AG04450 (cell line): ENCODE data around the gene OPRD1. TPM values are rescaled to one million over a fixed set of nuclear protein-coding genes. Genes with fewer than 3 reads are reported as not detected.

Source experiments
- CTCF ChIA-PET: fragments of 300-600, 350-600 bp; formaldehyde crosslinking; extraction: SDS; loops from one replicate; lab custom pipeline; 2022; ENCODE audit warnings: antibody characterized with exemption, inconsistent platforms; lab: Charles Lee
- POLR2A ChIA-PET: fragments of 350-600 bp; formaldehyde crosslinking; extraction: SDS; loops from one replicate; lab custom pipeline; 2021; ENCODE audit warnings: antibody characterized with exemption, inconsistent platforms; lab: Yijun Ruan, JAX
- DNase-seq: peaks from one replicate; pipeline ENCODE4 v3.0.0-alpha.2; 2011; ENCODE audit warnings: low read depth, low spot score
- H3K27ac ChIP-seq: one replicate; pipeline ENCODE4 v1.5.1; 2012; ENCODE audit warnings: low read depth, low read length, control low read depth
- H3K27me3 ChIP-seq: one replicate; pipeline ENCODE4 v1.6.0; 2012; ENCODE audit warnings: low read length; ENCODE audit not compliant: control insufficient read depth, insufficient read depth
- H3K4me3 ChIP-seq: 2 replicates; pipeline ENCODE4 v1.5.1; 2011; ENCODE audit warnings: mild to moderate bottlenecking, low read depth, low read length, control low read depth
- H3K9me3 ChIP-seq: 2 replicates; pipeline ENCODE4 v1.5.1; 2012; ENCODE audit warnings: low read length; ENCODE audit not compliant: control insufficient read depth, insufficient read depth
- polyA plus RNA-seq: library from polyadenylated mRNA; depleted of rRNA; stranded (reverse); fragments of >200 nt; gene quantifications from 2 replicates; pipeline ENCODE4 v1.2.3, GENCODE V29; 2011
- TF ChIP-seq, protein P1 (sequence below): IDR thresholded peaks from 2 replicates; pipeline ENCODE4 v1.5.1; 2011; ENCODE audit warnings: low read depth, low read length, control low read depth, inconsistent platforms

OPRD1 gene
- polyA plus RNA-seq, 1 experiment = not detected

DNA sequence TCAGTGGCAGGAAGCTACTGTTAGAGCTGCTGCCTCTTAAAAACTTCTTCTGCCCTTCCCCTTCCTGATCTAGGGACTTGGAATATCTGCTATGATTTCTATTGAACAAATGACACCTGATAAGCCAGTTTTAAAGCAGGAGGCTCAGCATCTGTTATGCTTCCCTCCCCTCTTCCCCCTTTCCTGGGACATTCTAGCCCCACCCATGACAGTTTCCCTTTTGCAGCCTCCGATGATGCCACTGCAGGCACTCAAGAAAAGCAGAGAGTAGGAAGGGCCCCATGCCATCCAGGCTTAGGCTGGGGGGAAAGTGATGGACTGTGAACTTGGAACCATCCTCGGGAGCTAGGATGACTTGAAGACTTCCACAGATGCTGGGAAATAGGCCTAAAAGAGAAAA lies 87.3 kb downstream of the OPRD1 start:
- Histone ChIP-seq H3K4me3 (no peak overlapping the region), H3K27ac (no peak overlapping the region), H3K9me3 (no peaks in the 10 kb centered on the region), H3K27me3 (peaks cover 2% of the 10 kb centered on the region)
- DNase-seq = no peak
- POLR2A ChIA-PET = no interaction called here
- TF ChIP-seq, protein P1, sequence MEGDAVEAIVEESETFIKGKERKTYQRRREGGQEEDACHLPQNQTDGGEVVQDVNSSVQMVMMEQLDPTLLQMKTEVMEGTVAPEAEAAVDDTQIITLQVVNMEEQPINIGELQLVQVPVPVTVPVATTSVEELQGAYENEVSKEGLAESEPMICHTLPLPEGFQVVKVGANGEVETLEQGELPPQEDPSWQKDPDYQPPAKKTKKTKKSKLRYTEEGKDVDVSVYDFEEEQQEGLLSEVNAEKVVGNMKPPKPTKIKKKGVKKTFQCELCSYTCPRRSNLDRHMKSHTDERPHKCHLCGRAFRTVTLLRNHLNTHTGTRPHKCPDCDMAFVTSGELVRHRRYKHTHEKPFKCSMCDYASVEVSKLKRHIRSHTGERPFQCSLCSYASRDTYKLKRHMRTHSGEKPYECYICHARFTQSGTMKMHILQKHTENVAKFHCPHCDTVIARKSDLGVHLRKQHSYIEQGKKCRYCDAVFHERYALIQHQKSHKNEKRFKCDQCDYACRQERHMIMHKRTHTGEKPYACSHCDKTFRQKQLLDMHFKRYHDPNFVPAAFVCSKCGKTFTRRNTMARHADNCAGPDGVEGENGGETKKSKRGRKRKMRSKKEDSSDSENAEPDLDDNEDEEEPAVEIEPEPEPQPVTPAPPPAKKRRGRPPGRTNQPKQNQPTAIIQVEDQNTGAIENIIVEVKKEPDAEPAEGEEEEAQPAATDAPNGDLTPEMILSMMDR = no peak
- CTCF ChIA-PET = interaction anchor here (0.5 to 1.8 kb wide), 5 partner anchors 18 to 134 kb away, joined by 3 to 8 read pairs (median 6); no protein-coding TSS in a partner anchor

DNA sequence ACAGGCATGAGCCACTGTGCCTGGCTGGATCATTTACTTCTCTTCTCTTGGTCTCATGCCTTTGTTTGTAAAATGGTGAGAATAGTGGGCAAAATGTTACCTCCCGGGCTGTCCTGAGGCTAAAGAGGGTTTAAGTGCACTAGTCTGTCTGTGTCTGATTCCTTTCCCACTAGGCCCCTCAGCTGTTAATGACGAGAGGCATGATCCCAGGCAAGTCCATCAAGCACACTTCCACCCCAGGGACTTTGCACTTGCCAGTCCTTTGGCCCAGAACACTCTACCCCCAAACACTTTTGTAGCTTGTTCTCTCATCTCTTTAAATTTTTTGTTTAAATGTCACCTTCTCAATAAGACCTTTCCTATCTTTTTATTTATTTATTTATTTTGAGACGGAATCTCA lies 88.6 kb downstream of the OPRD1 start:
- no peak overlapping the region for H3K4me3 ChIP-seq
- H3K27ac ChIP-seq = no peak overlapping the region
- CTCF ChIA-PET = interaction anchor here (0.9 to 2.3 kb wide), 5 partner anchors 19 to 134 kb away, joined by 3 to 8 read pairs (median 8); no protein-coding TSS in a partner anchor
- peaks cover 2% of the 10 kb centered on the region for H3K27me3 ChIP-seq
- POLR2A ChIA-PET = no interaction called here
- TF ChIP-seq, protein P1 = no peak
- no peaks in the 10 kb centered on the region for H3K9me3 ChIP-seq
- no peak for DNase-seq

DNA sequence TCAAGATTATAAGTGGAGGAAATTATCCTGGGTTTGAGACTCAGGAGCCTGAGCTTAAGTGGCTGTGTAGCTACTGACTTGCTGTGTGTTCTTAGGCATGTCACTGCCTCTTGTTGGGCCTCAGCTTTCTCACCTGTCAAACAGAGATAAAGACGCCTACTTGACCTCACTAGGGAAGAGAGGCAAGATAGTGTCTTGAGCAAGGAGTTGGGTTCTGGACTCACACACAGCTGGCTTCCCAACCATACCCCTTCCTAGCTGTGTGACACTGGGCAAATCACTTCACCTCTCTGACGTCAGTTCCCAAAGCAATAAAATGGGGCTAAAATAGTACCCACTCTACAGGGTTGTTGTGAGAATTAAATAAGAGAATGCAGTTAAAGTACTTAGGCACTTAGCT lies 90.8 kb downstream of the OPRD1 start:
- no peak overlapping the region for H3K27ac ChIP-seq
- TF ChIP-seq, protein P1 = no peak
- H3K4me3 ChIP-seq = no peak overlapping the region
- H3K27me3 ChIP-seq = peaks cover 2% of the 10 kb centered on the region
- ChIA-PET POLR2A (no interaction called here), CTCF (interaction anchor here (1.0 to 2.3 kb wide), 4 partner anchors 9 to 132 kb away, joined by 4 to 8 read pairs (median 6); no protein-coding TSS in a partner anchor)
- no peak for DNase-seq
- H3K9me3 ChIP-seq = no peaks in the 10 kb centered on the region

DNA sequence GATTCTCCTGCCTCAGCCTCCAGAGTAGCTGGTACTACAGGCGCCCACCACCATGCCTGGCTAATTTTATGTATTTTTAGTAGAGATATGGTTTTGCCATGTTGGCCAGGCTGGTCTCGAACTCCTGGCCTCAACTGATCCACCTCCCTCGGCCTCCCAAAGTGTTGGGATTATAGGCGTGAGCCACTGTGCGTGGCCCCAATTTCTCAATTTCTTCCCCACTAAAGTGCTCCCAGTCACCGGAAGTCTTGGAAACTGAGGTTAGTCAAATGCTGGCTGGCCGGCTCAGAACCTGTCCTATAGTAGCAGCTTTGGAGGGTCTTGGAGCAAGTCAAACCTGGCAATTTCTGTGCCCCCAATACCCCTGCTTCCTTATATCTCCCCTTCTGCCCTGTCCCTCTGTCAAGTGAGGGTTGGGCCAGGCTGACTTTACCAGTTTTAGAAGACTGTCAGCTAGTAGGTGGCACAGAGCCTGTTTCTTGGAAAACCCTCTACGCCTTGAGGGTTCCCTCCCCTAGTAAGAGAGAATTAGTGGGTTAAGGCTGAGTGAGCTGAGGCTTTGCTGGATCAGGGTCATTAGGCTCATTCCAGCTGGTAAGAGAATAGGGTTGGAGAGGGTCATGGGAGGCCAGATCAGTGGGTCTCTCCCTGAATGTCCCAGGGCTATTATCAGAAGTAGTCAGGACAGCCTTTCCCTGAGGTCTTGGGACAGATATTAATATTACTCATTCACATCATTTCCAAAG lies 94.1 kb downstream of the OPRD1 start:
- DNase-seq = no peak
- POLR2A ChIA-PET = no interaction called here
- Histone ChIP-seq H3K27me3 (no peaks in the 10 kb centered on the region), H3K27ac (no peak overlapping the region), H3K4me3 (no peak overlapping the region), H3K9me3 (no peaks in the 10 kb centered on the region)
- TF ChIP-seq, protein P1 = no peak
- CTCF ChIA-PET = no interaction called here

DNA sequence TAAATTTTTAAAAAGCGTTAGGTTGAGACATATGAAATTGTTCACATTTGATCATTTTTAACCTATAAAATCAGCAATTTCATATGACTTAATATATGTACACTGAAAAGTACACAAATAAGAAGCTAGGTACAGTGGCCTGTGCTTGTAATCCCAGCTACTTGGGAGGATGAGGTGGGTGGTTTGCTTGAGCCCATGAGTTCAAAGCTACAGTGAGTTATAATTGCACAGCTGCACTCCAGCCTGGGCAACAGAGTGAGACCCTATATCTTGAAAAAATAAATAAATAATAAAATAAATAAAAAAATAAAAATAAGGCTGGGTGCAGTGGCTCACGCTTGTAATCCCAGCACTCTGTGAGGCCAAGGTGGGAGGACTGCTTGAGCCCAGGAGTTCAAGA lies 97.2 kb downstream of the OPRD1 start:
- CTCF ChIA-PET = interaction anchor here (0.6 to 0.9 kb wide), 5 partner anchors 117 to 295 kb away, joined by 3 to 4 read pairs (median 4); partner anchors contain the start of gene SRSF4
- POLR2A ChIA-PET = interaction anchor here (0.7 kb wide), 1 partner anchor 106 kb away, joined by 3 read pairs; no protein-coding TSS in a partner anchor
- H3K4me3 ChIP-seq = no peak overlapping the region
- TF ChIP-seq, protein P1 = no peak
- H3K9me3 ChIP-seq = no peaks in the 10 kb centered on the region
- no peaks in the 10 kb centered on the region for H3K27me3 ChIP-seq
- no peak overlapping the region for H3K27ac ChIP-seq
- DNase-seq = no peak
